SJCRH30 (cell line): ENCODE data around the gene MYCL. TPM values are rescaled to one million over a fixed set of nuclear protein-coding genes. Genes with fewer than 3 reads are reported as not detected.

ENCODE experiments used
- DNase-seq, 2 experiments: peaks; one replicate each; pipeline ENCODE4 v3.0.0-alpha.2; 2015 to 2020
- H3K27ac ChIP-seq: fragments of 250-450 bp; sonication (Bioruptor Pico); 2 replicates; pipeline ENCODE4 v1.5.1; 2020; ENCODE audit warnings: mild to moderate bottlenecking, moderate library complexity
- H3K27me3 ChIP-seq: fragments of 250-450 bp; sonication (Bioruptor Pico); 2 replicates; pipeline ENCODE4 v1.5.1; 2020; ENCODE audit warnings: mild to moderate bottlenecking, moderate library complexity
- H3K36me3 ChIP-seq: fragments of 250-450 bp; sonication (Bioruptor Pico); 2 replicates; pipeline ENCODE4 v1.5.1; 2020; ENCODE audit warnings: mild to moderate bottlenecking, moderate library complexity
- H3K4me1 ChIP-seq: fragments of 250-450 bp; sonication (Bioruptor Pico); 2 replicates; pipeline ENCODE4 v1.5.1; 2020; ENCODE audit warnings: mild to moderate bottlenecking, moderate library complexity
- H3K4me3 ChIP-seq: fragments of 250-450 bp; sonication (Bioruptor Pico); 2 replicates; pipeline ENCODE4 v1.5.1; 2020; ENCODE audit warnings: mild to moderate bottlenecking, moderate library complexity
- H3K9me3 ChIP-seq: fragments of 250-450 bp; sonication (Bioruptor Pico); replicated peaks from 2 replicates; pipeline ENCODE4 v1.5.1; 2020; ENCODE audit warnings: mild to moderate bottlenecking, moderate library complexity
- total RNA-seq: library from RNA; depleted of rRNA; stranded (reverse); fragments of >200 nt; shearing (Covaris generic); gene quantifications from 2 replicates; pipeline ENCODE4 v1.2.3, GENCODE V29; 2014

MYCL gene
- total RNA-seq, 1 experiment from 2014 or later = 16.4 TPM

DNA sequence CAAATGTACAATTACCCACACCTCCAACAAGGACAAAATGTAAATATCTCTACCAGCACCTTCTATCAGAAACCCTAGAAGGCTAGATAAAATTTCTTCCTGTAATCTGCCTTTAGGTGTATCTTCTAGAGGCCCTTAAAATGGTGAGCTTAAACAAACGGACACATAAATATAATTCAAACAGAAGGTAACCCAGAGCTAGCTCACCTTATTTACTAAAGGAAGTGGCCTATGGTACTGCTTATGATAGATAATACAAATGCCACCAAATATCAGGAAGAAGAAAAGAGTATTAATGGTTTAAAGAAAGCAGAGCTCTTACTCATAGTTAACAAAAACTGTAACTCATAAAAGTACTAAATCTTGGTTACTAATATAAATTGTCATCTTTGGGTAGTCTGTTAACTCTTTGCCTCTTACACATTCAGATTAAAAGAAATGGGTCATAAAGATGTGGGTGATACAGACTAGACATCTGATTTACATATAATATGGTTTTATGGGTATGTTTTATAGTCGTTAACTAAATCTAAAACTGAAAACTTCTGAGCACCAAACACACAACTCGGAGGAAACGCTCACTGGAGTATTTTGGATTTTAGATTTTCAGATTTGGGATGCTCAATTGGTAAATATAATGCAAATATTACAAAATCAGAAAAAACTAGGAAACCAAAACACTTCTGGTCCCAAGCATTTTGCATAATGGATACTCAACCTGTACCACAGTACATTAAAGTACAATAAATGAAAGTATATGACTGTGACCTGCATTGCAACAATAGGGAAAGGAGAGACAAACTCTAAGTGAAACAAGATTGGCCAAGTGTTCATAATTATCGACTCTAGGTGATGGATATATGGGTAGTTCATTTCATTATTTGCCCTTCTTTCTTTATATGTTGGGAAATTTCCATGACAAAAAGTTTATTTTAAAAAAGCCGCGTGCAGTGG is 41.6 kb downstream of the MYCL start:
- H3K4me1 ChIP-seq = no peaks in the 10 kb centered on the region
- H3K27me3 ChIP-seq = no peaks in the 10 kb centered on the region
- DNase-seq = no peak
- H3K36me3 ChIP-seq = peaks cover 13% of the 10 kb centered on the region
- no peak overlapping the region for H3K27ac ChIP-seq
- H3K4me3 ChIP-seq = no peak overlapping the region
- no peaks in the 10 kb centered on the region for H3K9me3 ChIP-seq

DNA sequence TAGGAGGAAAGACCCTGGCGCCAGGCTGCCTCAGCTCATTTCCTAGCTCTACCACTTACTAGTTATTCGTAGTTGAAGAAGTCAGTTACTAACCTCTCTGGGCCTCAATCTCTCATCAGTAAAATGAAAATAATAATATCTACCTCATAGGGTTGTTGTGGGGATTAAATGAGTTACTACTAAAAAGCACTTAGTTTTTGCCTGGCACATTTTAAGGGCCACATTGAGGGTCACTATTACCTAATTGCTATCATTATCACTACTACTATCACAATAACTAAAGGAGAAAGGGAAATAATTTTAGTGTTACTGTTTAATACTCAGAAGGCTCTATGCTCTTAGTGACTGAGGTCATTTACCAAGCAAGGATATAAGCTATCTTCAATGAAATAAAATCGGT is 43.4 kb downstream of the MYCL start:
- no peak for DNase-seq
- Histone ChIP-seq H3K4me1 (no peaks in the 10 kb centered on the region), H3K27ac (no peak overlapping the region), H3K4me3 (no peak overlapping the region), H3K36me3 (peaks cover 25% of the 10 kb centered on the region), H3K9me3 (no peaks in the 10 kb centered on the region), H3K27me3 (no peaks in the 10 kb centered on the region)

DNA sequence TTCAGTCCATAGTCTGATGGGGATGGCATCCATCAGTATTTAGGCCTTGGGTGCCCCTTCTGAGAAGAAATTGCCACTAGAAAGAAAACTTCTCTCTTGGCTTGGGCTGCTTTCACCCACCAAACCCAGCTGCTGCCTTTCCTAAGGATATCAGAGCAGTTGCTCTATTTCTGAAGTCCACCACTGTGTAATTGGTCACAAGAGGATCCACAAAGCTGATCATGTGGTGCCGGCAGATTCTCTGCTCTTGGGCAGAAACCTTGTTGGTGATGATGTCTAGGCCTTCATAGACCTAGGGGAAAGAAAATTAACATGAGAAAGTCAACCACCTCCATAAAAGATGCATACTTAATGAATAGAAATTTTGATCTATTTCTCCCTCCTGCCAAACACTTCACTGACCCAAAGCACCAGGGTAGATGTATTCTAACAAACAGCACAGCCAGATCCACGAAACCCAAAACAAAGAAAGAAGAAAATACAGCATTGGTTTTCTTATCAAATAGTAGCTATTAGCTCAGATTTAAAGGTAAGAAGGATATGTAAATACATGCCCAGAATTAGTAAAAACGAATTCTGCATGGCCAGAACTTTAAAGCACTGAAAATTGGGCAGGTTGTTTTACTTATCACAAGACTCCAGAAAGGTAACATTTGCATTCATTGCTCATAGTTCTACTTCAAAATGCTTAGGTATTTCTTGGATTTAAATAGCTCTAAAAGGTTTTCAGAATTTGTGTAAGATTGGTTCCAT is 44.4 kb downstream of the MYCL start:
- Histone ChIP-seq H3K9me3 (no peaks in the 10 kb centered on the region), H3K36me3 (peaks cover 25% of the 10 kb centered on the region), H3K27ac (no peak overlapping the region), H3K4me3 (no peak overlapping the region), H3K27me3 (no peaks in the 10 kb centered on the region), H3K4me1 (no peaks in the 10 kb centered on the region)
- no peak for DNase-seq

DNA sequence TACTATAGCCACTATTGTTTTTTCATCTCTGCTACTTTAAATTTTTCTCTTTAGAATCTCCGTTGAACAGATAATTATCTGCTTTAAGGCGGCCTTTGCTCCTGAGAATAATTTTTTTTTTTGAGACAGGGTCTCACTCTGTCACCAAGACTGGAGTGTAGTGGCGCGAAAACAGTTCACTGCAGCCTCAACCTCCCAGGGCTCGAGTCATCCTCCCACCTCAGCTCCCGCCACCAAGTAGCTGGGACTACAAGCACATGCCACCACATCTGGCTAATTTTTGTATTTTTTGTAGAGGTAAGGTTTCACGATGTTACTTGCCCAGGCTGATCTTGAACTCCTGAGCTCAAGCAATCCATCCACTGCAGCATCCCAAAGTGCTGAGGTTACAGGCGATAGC is 47.0 kb downstream of the MYCL start:
- no peaks in the 10 kb centered on the region for H3K4me1 ChIP-seq
- H3K36me3 ChIP-seq = peaks cover 35% of the 10 kb centered on the region
- no peaks in the 10 kb centered on the region for H3K27me3 ChIP-seq
- H3K27ac ChIP-seq = no peak overlapping the region
- no peaks in the 10 kb centered on the region for H3K9me3 ChIP-seq
- no peak overlapping the region for H3K4me3 ChIP-seq
- no peak for DNase-seq

DNA sequence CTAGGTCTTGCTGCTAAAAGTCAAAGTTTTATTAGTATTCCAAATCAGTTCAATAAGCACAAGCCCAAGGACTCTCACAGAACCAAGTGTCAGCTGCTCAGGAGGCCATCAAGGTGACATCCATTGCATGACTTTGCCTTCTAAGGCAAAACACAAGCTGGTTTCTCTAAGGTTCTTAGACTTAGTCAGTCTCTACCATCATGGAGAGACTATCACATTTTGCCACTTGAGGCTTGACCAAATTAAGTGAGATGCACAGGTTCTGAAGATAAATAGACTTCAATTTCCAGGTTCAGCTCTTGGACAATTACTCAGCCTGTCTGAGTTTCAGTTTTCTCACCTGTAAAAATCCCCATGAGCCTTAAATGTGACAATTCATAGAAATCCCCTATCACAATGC is 47.4 kb downstream of the MYCL start:
- Histone ChIP-seq H3K4me3 (no peak overlapping the region), H3K27me3 (no peaks in the 10 kb centered on the region), H3K36me3 (peaks cover 40% of the 10 kb centered on the region), H3K9me3 (no peaks in the 10 kb centered on the region), H3K27ac (no peak overlapping the region), H3K4me1 (no peaks in the 10 kb centered on the region)
- no peak for DNase-seq

DNA sequence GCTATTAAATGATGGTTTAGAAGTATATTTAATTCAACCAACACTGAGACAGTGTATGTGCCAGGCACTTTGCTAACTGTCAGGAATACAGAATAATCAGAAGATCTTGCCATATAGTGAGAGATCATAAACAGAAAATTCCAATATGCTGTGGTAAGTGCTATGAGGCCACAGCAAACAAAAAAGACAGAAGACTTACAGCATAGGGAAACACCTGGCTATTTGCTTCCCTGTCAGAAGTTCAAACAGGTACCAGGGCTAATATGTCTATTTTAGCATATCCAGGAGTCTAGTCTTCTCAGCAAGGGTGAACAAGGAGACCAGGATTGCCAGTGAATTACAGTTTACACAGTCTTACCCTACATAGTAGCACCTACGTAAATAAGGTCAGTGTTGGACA is 48.8 kb downstream of the MYCL start:
- no peak overlapping the region for H3K27ac ChIP-seq
- no peak overlapping the region for H3K4me3 ChIP-seq
- DNase-seq = no peak
- H3K36me3 ChIP-seq = peaks cover 48% of the 10 kb centered on the region
- H3K9me3 ChIP-seq = no peaks in the 10 kb centered on the region
- no peaks in the 10 kb centered on the region for H3K4me1 ChIP-seq
- no peaks in the 10 kb centered on the region for H3K27me3 ChIP-seq

DNA sequence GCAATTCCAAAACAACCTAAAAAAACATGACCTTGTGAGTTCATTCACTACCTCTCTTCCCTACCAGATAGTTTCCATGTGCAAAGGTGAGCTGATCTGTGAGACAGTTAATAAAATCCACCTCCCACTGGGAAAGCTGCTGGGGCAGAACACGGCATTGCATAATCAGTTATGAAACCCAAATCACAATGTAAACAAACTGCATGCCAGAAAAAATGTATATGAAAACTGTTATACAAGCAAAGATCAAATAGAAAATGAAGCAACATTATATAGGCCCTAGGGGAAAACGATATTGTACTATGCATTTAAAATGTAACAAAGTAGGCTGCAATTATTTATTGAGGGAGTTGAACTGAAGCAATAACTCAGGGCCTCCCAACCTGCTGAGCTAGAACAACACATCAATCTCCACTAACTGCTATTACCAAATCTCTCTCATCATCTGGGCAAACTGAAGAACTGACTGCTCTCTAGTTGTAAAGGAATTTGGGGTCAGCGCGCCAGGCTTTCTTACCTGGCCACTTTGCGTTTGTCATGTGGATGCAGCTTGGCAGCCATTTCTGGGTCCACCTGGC is 49.4 kb downstream of the MYCL start:
- H3K4me3 ChIP-seq = no peak overlapping the region
- H3K4me1 ChIP-seq = peaks cover 4% of the 10 kb centered on the region
- H3K27ac ChIP-seq = no peak overlapping the region
- no peaks in the 10 kb centered on the region for H3K27me3 ChIP-seq
- peaks cover 51% of the 10 kb centered on the region for H3K36me3 ChIP-seq
- no peaks in the 10 kb centered on the region for H3K9me3 ChIP-seq
- no peak for DNase-seq

DNA sequence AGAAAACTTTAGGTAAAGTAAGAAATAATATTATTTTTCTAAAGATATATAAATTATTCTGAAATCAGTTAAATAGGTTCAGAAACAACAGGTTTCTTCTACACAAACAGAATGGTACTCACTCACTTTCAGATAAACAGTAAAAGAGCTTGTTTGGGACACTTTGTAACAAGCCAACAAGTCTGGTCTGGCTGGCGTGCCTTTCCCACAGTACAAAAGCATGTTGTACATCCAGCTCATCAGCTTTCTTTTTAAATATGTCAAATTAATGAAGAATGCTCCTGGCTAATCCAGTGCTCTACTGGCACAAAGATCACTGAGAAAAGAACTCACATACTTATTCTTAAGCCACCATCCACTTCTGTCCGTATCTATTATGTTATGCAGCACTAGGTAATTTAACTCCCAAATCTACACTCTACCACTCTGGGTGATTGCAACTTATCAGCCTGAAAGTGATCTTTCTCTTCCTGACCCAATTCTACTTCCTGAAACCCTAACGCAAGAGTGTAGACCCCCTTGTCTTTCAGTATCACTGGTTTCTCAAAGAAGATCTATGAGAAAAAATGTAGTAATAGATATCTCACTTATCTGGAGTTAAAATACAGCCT is 51.0 kb downstream of the MYCL start:
- DNase-seq = no peak
- Histone ChIP-seq H3K4me1 (peaks cover 17% of the 10 kb centered on the region), H3K9me3 (no peaks in the 10 kb centered on the region), H3K4me3 (no peak overlapping the region), H3K36me3 (peaks cover 45% of the 10 kb centered on the region), H3K27me3 (no peaks in the 10 kb centered on the region), H3K27ac (no peak overlapping the region)

DNA sequence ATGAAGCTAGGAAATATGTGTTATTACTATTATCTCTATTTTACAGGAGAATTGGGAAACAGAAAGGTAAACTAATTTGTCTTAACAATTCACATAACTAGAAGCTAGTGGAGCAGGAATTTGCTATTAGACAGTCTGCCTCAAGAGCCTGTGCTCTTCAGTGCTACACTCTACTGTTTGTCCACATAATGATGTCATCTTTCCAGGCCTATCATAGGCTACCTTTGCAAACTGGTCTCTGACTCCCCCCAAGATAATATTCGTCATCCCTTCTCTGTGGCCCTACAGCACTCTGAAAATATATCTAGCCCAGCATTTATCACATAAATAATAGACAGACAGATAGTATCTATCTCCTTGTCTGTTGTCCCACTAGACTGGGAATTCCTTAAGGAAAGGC is 52.5 kb downstream of the MYCL start:
- H3K4me1 ChIP-seq = peaks cover 28% of the 10 kb centered on the region
- no peak overlapping the region for H3K4me3 ChIP-seq
- H3K36me3 ChIP-seq = peaks cover 38% of the 10 kb centered on the region
- H3K27ac ChIP-seq = no peak overlapping the region
- no peak for DNase-seq
- H3K9me3 ChIP-seq = no peaks in the 10 kb centered on the region
- H3K27me3 ChIP-seq = no peaks in the 10 kb centered on the region

DNA sequence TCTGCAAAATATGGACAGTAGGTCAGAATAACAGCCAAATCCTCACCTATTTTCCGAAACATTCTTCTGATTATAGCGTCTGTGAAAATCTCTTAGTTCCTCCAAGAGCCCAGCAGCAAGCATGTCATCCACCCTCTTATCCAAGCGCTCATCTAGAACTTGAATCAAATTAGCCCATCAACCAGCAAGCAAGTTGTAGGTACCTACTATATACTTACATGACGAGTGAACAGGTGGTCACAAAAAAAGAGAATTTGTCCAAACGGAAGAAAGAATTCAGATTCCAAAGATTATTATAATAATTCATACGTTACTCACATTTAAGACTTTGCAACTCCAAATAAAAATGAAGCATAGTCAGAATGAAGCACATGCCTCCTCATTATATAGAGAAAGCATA is 53.8 kb downstream of the MYCL start:
- Histone ChIP-seq H3K36me3 (peaks cover 45% of the 10 kb centered on the region), H3K4me3 (no peak overlapping the region), H3K4me1 (peaks cover 28% of the 10 kb centered on the region), H3K27me3 (no peaks in the 10 kb centered on the region), H3K9me3 (no peaks in the 10 kb centered on the region), H3K27ac (no peak overlapping the region)
- no peak for DNase-seq

DNA sequence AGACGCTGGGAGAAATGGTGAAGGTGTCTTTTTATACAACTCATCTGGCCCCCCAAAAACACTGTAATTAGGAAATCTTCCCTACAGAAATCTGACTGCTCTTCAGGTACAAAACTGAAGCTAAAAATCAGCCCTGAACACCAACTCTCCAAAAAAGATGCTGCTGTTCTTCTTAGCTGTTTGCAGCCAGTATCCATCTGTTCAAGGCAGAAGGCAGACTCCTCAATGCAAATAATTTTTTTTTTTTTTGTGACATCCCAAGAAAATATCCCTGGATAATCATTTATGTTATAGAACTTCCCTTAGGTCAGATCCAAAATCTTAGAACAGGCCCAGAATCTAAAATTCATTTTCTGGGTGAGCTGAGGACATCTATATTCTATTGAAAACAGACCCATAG is 54.9 kb downstream of the MYCL start:
- H3K27ac ChIP-seq = peak overlapping the region; percentile 98
- H3K4me1 ChIP-seq = peaks cover 28% of the 10 kb centered on the region
- no peaks in the 10 kb centered on the region for H3K27me3 ChIP-seq
- H3K4me3 ChIP-seq = no peak overlapping the region; the same call in 1 of the 2 replicates
- no peaks in the 10 kb centered on the region for H3K9me3 ChIP-seq
- no peak for DNase-seq
- peaks cover 54% of the 10 kb centered on the region for H3K36me3 ChIP-seq

DNA sequence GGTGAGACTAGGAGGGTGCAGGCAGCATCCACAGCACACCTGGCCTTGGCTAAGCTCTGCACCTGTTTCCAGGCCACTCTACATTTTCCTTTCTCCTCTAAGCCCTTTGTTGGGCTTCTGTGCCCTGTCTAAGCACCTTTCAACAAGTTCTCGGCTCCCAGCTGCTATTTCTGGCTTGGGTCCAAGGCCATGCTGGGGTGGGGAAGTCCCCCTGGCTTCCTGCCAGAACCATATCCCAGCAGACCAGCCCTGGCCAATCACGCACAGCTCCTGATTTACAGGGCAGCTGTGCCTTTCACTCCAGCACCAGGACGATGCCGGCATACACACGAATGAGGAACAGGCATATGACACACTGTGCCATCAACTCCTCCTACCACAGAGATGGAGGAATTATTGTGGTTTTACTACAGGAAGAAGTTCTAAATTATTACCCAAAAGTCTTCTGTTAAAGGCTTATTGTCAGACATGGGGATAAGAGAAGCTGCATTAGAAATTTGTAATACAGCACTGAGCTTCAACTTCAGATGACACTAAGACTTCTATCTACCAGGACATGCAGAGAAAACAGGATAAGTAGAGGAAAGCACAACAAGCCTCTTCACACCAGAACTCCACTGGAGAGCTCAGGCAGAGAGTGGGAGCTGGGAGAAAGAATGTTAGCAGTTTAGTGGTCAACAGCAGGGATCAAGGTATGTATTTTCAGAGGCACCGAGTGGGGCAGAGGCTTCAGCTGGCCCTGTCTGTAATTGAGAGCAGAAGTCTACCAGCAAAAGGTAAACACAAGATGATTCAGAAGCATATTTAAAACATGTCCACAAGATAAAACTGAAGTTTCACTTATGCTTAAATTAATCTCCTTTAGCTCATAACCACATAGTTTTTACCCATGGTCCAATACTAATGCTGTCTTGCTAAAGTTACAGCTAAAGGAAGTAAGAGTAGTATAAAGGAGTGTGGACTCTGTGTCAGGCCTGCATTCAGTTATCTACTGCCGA is 55.8 kb downstream of the MYCL start:
- H3K4me3 ChIP-seq = peak overlapping the region; percentile 14
- H3K36me3 ChIP-seq = peaks cover 59% of the 10 kb centered on the region

More for the DNA sequence above, 55.8 kb downstream of the MYCL start:
- H3K4me1 ChIP-seq = peaks cover 28% of the 10 kb centered on the region
- H3K9me3 ChIP-seq = no peaks in the 10 kb centered on the region
- DNase-seq = peak; percentile 100
- H3K27me3 ChIP-seq = no peaks in the 10 kb centered on the region
- peak overlapping the region; percentile 98 for H3K27ac ChIP-seq
